Measurements from ENCODE around the gene EIF4G3. TPM values are rescaled to one million over a fixed set of nuclear protein-coding genes. Genes with fewer than 3 reads are reported as not detected.

The EIF4G3 gene
- total and polyA plus RNA-seq, 9 of the 15 experiments (the other 6 are each of a cell fraction or from before 2014, with no cell fraction given), result 6.7 to 40.5 (median 32.1) TPM

DNA sequence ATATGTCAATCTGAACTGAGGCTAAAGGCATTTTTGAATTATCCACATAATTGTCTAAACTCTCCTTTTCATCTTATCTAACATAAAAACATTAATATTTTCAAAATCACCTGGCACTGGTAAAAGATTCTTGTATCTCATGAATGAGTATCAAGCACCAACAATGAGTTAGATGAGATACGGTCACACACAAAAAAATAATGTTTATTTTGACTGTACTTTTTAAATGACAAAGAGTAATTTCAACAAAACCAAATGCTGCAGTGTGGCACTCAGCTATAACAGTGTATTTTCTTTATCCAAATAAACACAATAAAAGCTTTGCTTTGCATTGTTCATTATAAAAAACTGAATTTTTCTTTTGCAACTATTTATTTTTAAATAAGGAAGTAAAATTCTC is 59.5 kb downstream of the EIF4G3 start:
- H4K20me1 ChIP-seq (replicated peaks; ENCODE audit: control insufficient read depth, insufficient read depth, low read length), result no peaks in the 10 kb centered on the region
- TF ChIP-seq ZFP1 (CRISPR knock-in tag; IDR thresholded peaks at IDR 0.05) (no peak), CREBBP (IDR thresholded peaks at IDR 0.05; ENCODE audit: low read depth, low read length) (no peak), CREM (IDR thresholded peaks at IDR 0.05; ENCODE audit: low read depth) (no peak), CUX1 (CRISPR knock-in tag; IDR thresholded peaks at IDR 0.05) (no peak), JUN (IDR thresholded peaks at IDR 0.05; ENCODE audit: borderline replicate concordance, low read depth, low read length) (no peak), JUN (CRISPR knock-in tag; IDR thresholded peaks at IDR 0.05; ENCODE audit: borderline replicate concordance) (no peak), ZNF717 (CRISPR knock-in tag; IDR thresholded peaks at IDR 0.05) (no peak)
- TF ChIP-seq, protein P1, sequence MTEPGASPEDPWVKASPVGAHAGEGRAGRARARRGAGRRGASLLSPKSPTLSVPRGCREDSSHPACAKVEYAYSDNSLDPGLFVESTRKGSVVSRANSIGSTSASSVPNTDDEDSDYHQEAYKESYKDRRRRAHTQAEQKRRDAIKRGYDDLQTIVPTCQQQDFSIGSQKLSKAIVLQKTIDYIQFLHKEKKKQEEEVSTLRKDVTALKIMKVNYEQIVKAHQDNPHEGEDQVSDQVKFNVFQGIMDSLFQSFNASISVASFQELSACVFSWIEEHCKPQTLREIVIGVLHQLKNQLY (CRISPR knock-in tag; conservative IDR thresholded peaks at IDR 0.05), result no peak
- TF ChIP-seq, protein P2, sequence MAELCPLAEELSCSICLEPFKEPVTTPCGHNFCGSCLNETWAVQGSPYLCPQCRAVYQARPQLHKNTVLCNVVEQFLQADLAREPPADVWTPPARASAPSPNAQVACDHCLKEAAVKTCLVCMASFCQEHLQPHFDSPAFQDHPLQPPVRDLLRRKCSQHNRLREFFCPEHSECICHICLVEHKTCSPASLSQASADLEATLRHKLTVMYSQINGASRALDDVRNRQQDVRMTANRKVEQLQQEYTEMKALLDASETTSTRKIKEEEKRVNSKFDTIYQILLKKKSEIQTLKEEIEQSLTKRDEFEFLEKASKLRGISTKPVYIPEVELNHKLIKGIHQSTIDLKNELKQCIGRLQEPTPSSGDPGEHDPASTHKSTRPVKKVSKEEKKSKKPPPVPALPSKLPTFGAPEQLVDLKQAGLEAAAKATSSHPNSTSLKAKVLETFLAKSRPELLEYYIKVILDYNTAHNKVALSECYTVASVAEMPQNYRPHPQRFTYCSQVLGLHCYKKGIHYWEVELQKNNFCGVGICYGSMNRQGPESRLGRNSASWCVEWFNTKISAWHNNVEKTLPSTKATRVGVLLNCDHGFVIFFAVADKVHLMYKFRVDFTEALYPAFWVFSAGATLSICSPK (IDR thresholded peaks at IDR 0.05; ENCODE audit: borderline replicate concordance), result no peak
- in situ Hi-C loops (cut with MboI), result no loop called here
- ATAC-seq (no peak), FAIRE-seq (no peak), DNase-seq (ENCODE audit: extremely low read depth in 1 of 4, low spot score in 3 of 4) (no peak)
- no peaks in the 10 kb centered on the region for H3K27me3 ChIP-seq (ENCODE audit: control insufficient read depth in 2 of 2, insufficient read depth in 2 of 2, low read length in 2 of 2)
- H3K4me2 ChIP-seq (ENCODE audit: insufficient read depth, low read length), result no peak overlapping the region
- no peak overlapping the region for H3K27ac ChIP-seq (ENCODE audit: extremely low read depth, low read depth, low read length)
- H2AFZ ChIP-seq (ENCODE audit: low read depth, low read length), result no peak overlapping the region
- H3K4me3 ChIP-seq, result no peak overlapping the region
- peaks cover 0 to 9% of the 10 kb centered on the region in 2 experiments; a peak in 2 of 5 replicates for H3K4me1 ChIP-seq (replicated peaks in 1 of 2; ENCODE audit: control insufficient read depth in 2 of 2, insufficient read depth in 2 of 2, low read length in 2 of 2)
- WGBS (ENCODE audit: insufficient coverage, low coverage, missing lambda C conversion rate), result 92% methylated on average over 1 of the region's 1 CpG
- peaks cover 5% of the 10 kb centered on the region; the same call in 2 of the 3 replicates for H3K79me2 ChIP-seq (ENCODE audit: control insufficient read depth, insufficient read depth, low read length)
- POLR2A ChIA-PET, result interaction anchor here (0.7 to 2.6 kb wide), 4 partner anchors 9 to 26 kb away, joined by 3 to 13 read pairs (median 3); no protein-coding TSS in a partner anchor
- BruUV-seq (replicated peaks), result no TSS peak
- intact Hi-C loops (cut with micrococcal nuclease), result no loop called here
- no peaks in the 10 kb centered on the region for H3K9me1 ChIP-seq (ENCODE audit: control insufficient read depth, insufficient read depth, low read length)
- H3K9me3 ChIP-seq (replicated peaks; ENCODE audit: control insufficient read depth, insufficient read depth, low read depth, low read length), result no peaks in the 10 kb centered on the region
- H3K9ac ChIP-seq (ENCODE audit: insufficient read depth in 1 of 2, low read depth in 2 of 2, low read length in 2 of 2), result no peak overlapping the region
- CTCF ChIA-PET (ENCODE audit: low intra/inter-chr PET ratio), result no interaction called here
- H3K36me3 ChIP-seq (ENCODE audit: control insufficient read depth, insufficient read depth, low read length), result peaks cover 4% of the 10 kb centered on the region; the same call in 2 of the 3 replicates

Data from K562 (cell line).